GM19328 (cell line): ENCODE measurements around the gene ZP1.
"Not testable (repeated sequence)": the region's sequence is repeated elsewhere in the genome, so short reads cannot be mapped to it uniquely, and the experiment has no call there.

Experiments
- ATAC-seq: cut with Tn5 transposase; IDR thresholded peaks from one replicate; pipeline ENCODE4 v1.9.1; 2021; ENCODE audit warnings: mild to moderate bottlenecking, moderate library complexity; ENCODE audit not compliant: unreplicated experiment

ZP1 gene

DNA sequence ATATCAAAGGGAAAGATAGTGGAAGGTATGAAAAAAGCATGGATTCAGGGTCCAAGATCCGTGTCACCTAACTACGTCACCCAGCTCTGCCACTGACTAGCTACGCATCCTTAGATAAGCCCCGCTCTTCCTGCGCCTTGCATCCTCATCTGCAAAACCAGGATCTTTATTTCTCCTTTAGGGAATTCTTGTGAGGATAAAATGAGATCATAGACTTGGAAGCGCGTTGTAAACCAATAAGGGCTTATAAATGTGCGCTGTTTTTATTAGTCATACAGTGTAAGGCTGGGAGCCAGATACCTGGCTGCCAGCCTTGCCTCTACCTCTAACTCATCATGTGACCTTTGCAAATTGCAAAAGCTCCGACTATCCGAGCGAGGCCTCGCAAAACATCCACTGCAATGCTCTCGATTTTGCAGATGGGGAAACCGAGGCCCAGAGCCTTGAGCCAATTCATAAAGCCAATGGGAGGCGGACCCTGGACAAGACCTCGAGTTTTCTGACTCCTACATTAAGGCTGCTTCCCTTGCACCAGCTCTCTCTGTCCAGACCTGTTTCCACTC is 38.3 kb downstream of the ZP1 start:
- no peak for ATAC-seq

DNA sequence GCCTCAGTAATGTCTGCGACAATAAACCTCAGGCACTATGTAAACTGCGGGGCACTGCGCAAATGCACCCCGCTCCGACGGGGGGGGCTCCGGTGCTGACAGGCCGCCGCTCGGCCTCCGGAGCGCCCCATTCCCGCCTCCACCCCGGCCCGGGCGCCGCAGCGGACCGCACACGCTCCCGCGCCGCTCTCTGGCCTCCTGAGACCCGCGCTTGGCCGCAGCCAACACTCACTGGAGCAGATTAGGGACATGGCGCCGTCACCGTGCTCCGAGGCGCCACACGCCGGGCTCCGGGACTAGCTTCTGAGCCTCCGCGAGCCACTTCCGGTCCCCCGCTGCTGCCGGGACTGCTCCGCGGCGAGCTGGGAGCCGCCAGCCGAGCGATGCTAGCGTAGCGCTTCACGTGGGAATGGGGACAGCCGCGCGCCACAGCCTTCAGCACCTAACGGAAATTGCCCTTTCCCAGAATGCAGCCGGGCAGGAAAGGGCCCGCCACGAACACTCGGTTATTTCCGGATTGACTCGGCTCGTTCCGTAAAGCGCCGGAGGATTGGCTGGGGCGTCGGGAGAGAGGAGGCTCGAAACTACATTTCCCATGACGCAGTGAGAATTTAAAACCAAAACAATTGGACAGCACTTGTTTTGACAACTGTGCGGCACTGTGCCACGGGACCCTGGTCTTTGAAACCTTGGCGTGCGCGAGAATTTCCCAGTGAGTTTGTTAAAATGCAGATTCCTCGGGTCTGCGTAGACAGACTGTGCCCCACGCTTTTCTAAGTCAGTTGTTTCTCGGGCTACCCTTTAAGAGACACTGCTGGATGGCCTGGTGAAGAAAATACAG is 39.0 kb downstream of the ZP1 start, which contains the start of gene PRPF19:
PRPF19 (minus strand) TSS at position 454 of the 841 bp plus-strand sequence; CDS start at position 251, 203 bp downstream.
- peak; percentile 77 for ATAC-seq

DNA sequence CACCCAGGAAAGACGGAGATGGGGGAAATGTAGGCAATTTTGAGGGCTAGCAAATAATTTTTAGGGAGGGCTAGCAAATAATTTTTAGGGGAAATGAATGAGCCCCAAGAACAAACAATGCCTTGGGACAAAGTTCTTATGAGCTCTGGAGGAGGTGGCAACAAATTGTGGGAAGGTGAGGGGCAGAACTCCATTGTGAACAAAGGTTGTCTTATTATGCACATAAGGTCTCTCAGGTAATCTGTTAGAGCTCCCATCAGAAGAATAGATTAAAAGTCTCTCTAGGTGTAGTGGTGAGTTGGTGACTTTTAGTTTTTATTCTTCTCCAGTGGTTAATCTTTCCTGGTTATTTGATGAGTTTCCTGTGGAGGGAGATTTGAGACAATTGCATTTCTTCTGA is 41.5 kb downstream of the ZP1 start:
- ATAC-seq: no peak

DNA sequence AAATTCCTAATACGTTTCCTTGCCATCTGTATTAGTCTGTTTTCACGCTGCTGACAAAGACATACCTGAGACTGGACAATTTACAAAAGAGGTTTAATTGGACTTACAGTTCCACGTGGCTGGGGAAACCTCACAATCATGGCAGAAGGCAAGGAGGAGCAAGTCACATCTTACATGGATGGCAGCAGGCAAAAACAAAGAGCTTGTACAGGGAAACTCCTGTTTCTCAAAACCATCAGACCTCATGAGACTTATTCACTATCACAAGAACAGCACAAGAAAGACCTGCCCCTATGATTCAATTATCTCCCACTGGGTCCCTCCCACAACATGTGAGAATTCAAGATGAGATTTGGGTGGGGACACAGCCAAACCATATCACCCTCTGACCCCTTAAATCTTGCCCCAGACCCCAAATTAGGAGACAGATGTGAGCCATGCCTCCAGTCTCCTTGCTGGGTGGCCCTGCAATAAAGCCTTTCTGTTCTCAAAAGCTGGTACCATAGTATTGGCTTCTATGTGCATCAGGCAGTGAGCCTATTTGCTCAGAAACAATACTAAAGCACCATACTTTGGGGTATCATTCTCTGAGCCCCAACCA is 42.4 kb downstream of the ZP1 start:
- ATAC-seq: not testable (repeated sequence)

DNA sequence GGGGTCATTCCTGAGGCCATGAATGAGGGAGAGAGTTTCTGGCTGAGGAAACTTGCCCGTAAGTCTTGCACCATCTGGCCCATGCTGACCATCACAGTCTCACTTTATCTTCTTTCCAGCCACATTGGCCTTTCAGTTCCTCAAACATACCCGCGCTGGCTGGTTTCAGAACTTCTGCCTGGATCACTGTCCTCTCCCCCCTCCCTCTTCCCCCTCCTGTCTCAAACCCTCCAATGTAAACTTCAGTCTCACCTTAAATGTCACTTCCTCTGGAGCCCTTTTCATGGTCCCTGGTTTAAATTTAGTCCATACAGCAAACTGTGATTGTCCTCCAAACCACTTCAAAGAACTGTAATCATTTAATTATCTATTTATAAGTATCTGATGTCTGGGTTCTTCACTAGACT is 42.9 kb downstream of the ZP1 start:
- ATAC-seq: peak; percentile 28

DNA sequence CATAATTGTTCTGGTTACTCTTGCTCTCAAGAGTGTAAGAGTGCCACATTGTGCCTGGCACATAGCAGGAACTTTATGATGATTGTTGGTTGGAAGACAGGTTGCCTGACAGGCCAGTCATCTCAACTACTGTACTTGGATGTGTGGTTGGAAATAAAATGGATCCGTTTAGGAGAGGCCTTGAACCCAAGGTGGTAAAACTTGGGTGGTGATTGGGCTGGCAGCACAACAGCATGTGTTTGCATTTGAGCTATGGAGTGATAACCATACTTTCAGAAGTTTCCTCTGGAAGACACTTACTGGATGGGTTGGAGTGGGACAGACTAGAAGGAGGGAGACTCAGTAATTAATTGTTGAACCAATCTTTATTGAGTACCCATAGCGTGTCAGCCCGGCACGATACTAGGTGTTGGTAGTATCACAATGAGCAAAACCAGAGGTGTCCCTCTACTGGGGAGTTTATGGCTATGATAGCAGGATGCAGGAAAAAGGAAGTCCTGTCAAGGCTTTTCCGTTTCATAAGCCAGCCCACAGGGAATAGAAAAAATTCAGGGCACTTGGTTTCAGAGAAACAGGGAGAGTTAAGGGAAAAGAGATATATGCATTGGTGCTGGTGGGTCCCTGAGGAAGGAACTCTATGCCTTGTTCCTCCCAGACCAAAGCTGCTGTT is 43.5 kb downstream of the ZP1 start:
- no peak for ATAC-seq

DNA sequence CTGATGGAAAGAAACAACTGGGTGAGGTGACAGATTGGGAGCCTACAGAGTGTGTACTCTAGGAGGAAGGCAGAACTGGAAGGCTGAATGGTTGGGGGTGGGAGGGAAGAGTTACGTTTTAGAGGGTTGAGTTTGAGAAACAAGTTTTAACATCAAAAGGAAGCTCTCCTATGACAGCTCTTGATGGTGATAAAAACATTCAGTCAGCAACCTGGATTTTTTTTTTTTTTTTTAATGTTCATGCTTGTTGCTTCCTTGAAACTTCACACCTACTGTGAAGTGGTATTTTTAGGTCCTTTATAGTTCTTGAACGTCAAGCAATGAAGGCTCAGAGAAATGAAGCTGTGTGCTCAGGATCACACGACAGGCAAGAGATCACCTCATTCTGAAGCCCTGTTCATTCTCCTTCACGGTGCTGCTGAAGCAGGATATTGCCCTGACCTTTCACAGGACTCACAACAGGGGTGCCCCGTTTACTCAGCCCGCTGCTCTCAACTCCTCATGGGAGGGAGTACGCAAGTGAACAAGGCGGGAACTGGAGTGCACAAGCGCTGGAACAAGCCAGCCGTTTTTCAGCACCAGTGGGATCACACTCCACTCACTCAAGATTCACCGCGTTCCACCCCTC is 45.0 kb downstream of the ZP1 start:
- ATAC-seq: no peak

DNA sequence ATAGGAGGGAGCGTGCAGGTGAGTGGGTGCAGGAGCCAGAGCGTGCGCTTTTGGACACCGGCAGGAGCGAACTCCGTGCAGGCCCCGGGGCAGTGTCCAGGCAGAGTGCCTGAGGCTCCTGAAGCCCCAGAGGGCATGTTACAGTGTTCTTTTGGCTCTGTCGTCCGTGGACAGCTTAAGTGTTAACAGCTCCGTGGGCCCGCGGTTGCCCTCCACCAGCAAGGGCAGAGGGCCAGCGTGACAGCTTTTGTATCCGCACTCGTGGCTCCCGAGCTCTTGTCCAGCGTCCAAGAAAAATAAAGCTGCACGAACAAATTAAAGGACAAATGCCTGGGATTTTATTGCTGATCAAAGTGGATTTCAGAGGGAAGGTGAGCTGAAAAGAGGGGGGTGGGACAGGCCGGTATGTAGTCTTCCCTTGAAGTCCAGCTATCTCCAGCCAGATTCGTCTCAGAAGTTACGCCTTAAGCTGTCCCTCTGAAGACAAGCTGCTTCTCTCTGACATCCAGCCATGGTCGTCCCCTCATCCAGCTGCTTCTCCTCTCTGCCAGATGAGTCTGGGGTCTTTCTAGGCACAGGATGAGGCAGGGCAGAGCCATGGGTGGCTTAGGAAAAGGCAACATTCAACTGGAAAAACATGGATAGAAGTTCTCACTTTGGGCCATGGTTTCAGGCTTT is 45.6 kb downstream of the ZP1 start:
- ATAC-seq: no peak

DNA sequence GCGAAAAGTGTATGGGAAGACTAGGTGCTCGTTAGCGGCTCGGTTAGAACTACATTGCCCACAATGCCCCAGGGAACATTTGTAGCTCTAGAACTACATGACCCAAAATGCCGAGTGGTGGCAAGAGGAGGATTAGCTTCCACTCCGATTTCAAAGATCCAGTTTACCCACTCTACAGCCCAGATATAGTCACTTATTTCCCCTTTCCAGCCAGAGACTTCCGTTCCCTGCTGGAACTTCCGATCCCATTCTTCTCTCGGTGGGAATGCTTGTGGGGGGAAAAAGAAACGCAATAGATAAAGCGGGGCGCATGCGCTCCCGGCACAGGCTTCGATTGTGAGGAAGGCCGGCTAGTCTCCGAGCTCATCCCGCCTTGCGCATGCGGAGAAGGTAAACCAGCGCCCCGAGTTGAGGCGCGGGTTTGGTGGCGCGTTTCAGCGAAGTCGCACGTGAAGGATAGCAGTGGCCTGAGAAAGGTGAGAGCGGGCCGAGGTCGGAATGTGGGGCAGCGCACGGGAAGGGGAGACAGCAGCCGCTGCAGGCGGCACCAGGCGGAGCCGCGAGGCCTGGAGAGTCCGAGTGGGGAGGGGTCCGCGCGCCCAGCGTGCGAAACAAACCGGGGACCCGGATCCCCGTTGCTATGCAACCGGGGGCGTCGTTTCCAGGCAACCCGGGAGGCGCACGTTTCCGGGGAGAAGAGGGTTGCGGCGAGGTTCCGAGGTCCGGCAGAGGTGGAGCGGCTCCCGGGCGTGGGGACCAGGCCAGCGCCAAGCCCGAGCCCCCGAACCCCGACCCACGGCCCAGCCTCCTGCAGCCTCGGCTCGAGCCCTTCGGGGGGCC is 46.7 kb downstream of the ZP1 start, which contains the start of gene TMEM109:
TMEM109 (plus strand) TSS at position 366 of the 840 bp plus-strand sequence. CDS start 5,536 bp downstream, outside the sequence.
- no peak for ATAC-seq

DNA sequence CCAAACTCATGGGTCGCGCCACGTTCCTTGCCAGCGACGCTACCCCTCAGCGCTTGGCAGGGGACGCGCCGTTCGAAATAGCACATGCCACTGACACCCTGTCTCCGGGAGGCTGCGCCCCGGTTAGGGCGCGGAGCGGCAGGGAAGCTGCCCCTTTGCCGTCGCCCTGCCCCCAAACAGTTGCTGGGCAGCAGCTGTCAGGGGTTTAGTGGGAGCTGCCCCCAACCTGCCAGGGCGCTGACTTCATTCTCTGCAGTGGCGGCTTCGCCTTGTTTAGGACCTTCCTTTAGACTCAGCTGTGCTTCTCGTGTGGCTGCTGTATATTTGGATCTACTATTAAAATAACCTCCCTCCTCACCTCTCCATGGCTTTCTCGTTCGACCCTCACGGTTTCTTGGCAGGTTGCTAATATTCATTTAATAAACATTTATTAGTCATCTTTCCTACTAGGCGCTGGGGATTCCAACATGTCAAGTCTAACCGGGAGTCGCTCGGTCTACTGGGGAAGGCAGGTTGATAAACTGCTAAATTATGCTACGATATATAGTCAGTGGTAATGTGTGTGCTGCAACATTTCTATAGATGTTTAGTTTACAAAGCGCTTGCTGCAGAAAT is 47.4 kb downstream of the ZP1 start:
- ATAC-seq: no peak

DNA sequence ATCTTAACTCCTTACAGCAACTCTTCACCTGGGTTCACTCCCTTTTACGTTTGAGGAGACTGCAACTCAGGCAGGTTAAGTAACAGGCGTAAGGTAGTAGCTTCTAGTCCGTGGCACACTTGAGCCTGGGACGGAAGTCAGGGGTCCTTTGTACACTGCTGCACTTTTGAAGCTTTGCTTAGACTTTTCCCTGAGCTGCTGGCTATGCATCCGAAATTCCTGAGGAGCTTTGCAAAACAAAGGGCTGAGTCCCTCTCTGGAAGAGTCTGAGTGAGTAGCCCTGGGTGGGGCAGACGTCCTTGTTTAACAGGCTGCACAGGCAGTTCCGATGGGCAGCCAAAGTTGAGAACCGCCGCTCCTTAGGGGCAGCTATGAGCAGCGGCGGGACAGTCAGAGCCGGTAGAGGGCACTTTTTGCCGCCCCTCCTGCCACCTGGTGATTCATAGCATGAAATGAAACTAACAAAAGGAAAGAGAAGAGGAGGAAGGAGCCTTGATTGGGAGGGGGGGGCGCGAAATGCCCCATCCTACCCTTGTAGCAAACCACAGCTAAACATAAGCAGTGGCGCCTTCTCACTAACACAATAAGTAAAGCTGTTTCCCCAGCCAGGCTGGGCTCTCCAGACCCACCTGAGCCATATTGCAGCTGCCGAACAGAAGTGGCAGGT is 48.0 kb downstream of the ZP1 start:
- ATAC-seq: peak; percentile 29

DNA sequence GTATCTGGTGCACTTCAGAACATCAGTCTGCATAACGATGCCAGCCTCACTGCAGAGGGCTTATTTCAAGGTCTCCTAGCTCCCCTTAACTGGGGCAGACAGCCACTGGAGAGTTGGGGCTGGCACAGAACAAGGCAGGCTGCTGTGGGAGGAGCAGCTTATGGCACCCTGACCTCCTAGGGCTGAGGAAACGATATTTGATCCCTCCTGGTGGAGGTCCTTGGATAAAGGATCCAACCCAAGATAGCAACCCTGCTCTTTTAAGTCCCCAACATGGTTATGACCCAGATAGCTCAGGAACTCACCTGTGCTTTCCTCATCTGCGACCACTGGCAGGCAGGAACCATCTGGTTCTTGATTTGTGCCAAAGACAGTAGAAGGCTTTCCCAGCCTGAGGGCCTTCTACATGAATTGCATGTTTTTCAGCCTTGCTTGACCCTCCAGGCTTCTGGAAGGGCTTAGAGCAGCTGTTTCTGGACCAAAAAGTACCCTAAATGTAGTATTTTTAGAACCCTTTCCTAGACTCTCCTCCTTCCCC is 49.4 kb downstream of the ZP1 start:
- ATAC-seq: no peak

DNA sequence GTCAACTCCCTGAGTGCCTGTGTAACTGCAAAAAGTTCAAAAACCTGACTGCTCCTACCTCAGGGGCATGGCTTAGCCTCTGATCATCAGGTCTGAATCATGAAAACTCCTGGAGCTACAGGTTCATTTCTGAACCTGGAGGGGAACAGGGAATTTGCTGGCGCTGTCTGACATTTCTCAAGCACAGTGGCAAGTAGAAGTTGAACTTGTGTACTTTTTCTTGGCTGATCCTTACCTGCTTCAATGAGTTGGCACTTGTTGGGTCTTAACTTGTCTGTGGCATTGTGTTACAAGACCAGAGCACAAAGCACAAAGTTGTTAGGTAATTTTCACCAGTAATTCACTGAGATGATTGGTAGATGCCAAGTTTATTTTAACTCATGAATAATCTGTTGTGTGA is 49.9 kb downstream of the ZP1 start:
- no peak for ATAC-seq

DNA sequence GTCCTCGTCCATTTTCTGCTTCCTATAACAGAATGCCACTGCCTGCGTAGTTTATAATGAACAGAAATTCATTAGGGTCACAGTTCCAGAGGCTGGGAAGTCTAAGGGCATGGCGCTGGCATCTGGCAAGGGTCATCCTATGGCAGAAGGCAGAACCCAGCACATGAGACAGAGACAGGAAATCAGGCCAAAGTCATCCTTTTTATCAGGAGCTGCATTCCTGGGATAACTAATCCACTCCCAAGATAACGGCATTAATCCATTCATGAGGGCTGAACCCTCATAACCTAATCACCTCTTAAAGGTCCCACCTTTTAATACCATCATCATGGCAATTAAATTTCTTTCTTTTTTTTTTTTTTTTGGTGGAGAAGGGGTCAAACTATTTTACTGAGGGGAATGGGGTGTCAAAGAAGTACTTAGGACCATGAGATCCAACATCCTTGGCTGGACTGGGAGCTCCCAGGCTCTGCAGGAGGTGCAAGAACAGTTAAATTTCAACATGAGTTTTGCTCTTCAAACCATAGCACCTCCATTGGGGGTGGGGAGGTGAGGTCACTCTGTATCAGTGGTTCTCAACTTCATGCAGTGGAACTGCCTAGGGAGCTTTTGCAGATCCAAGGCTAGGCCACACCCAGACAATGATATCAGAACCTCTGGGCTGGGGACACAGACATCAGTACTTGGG is 51.1 kb downstream of the ZP1 start:
- ATAC-seq: no peak

DNA sequence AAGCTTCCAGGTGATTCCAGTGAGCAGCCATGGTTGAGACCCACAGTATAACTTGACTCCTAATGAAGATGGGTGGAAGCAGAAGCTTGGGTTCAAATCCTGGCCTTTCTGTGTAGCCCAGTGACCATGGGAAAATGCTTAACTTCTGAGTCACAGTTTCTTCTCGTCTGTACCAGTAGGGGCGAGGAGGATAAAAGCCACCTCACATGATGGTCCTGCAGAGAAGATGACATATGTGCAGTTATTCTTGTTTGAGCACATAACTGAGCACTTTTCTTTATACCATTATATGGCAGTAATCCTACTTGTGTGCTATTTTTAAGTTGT is 51.6 kb downstream of the ZP1 start:
- ATAC-seq: no peak

DNA sequence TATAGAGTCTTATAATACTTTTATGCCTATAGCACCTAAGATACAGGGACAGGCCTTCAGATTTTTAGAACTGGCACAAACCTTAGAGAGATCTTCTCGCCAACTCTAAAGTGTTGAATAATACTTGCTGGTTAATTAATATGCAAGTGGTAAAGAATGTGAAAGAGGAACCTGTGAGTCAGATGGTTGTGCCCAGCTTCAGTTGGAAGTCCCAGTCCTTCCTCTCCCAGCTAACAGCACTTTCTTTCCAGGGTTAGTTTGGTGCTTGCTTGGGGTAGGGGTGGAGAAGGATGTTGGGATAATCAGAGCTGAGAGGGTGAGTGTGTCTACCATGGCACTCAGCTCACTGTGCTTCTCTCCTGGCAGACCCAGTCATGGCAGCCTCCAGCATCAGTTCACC is 52.0 kb downstream of the ZP1 start:
- no peak for ATAC-seq

DNA sequence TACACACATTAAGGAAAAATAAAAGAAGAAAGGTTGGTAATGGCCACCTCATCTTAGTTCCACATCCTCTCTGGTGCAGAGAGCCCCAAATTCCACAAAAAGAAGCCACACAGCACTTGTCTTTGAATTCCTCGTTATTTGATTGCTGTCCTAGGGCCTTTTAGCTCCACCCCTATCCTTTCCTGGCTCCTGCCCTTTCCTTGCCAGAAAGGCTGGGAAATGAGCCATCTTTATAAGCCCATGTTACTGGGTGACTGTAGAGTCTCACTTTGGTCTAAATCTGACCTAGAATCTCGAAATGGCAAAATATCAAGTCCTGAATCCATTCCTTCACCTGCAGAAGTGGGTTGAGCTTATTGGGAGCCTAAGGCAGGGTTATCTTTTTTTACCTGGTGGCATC is 52.6 kb downstream of the ZP1 start:
- ATAC-seq: no peak

DNA sequence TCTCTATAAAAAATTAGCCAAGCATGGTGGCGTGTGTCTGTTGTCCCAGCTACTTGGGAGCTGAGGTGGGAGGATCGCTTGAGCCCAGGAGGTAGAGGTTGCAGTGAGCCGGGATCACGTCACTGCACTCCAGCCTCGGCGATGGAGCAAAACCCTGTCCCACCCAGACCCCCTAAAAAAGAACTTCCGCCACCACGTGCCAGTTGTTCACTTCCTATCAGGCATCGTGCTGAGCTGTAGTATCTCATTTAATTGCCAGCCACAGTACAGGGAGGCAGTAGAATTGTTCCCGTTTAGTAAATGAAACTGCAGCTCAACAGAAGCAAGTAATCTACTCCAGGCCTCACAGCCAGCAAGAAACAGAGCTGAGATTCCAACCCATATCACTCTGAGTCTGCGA is 53.9 kb downstream of the ZP1 start:
- no peak for ATAC-seq
